Keratinocyte (primary cell): ENCODE results near the gene VEGFA. TPM values are rescaled to one million over a fixed set of nuclear protein-coding genes. Genes with fewer than 3 reads are reported as not detected.

Experiments
- DNase-seq: peaks from one replicate; pipeline ENCODE4 v3.0.0-alpha.2; 2011; ENCODE audit warnings: low read depth, missing footprints, low spot score
- FAIRE-seq: peaks from 2 replicates; lab custom pipeline; 2011; peaks lifted over from hg19 to GRCh38; lab: Jason Lieb, UNC
- H2AFZ ChIP-seq: 2 replicates; pipeline ENCODE4 v1.6.0; 2012; ENCODE audit warnings: low read length, control low read depth, inconsistent platforms; ENCODE audit not compliant: control insufficient read depth
- H3K27ac ChIP-seq: 2 replicates; pipeline ENCODE4 v1.5.1; 2011; ENCODE audit warnings: low read length; ENCODE audit not compliant: control insufficient read depth, insufficient read depth
- H3K27me3 ChIP-seq: 3 replicates; pipeline ENCODE4 v1.6.0; 2011; ENCODE audit warnings: low read length; ENCODE audit not compliant: control insufficient read depth, insufficient read depth; ENCODE audit errors: extremely low read depth
- H3K36me3 ChIP-seq, 2 experiments: 2 replicates in 1 of 2; 3 replicates in 1 of 2; pipeline ENCODE4 v1.5.1; 2011; ENCODE audit warnings: low read length in 2 of 2, mild to moderate bottlenecking in 1 of 2; ENCODE audit not compliant: control insufficient read depth in 2 of 2, insufficient read depth in 2 of 2; ENCODE audit errors: extremely low read depth in 1 of 2
- H3K4me1 ChIP-seq: 3 replicates; pipeline ENCODE4 v1.5.1; 2011; ENCODE audit warnings: low read length; ENCODE audit not compliant: control insufficient read depth, insufficient read depth; ENCODE audit errors: extremely low read depth
- H3K4me2 ChIP-seq: 3 replicates; pipeline ENCODE4 v1.6.0; 2011; ENCODE audit warnings: low read depth, low read length; ENCODE audit not compliant: control insufficient read depth, insufficient read depth; ENCODE audit errors: extremely low read depth
- H3K4me3 ChIP-seq, 3 experiments: fragments of 200-600 bp in 1 of 3; sonication (generic) in 1 of 3; 2 replicates in 2 of 3; 3 replicates in 1 of 3; pipeline ENCODE4 v1.5.1; 2011 to 2016; ENCODE audit warnings: low read length in 3 of 3, mild to moderate bottlenecking in 3 of 3, control low read depth in 2 of 3, inconsistent platforms in 1 of 3, low read depth in 1 of 3, mixed read lengths in 1 of 3, mixed run types in 1 of 3, moderate library complexity in 1 of 3; ENCODE audit not compliant: control insufficient read depth in 2 of 3, insufficient read depth in 2 of 3; ENCODE audit errors: extremely low read depth in 1 of 3
- H3K79me2 ChIP-seq: 2 replicates; pipeline ENCODE4 v1.6.0; 2012; ENCODE audit warnings: low read length; ENCODE audit not compliant: control insufficient read depth, insufficient read depth
- H3K9ac ChIP-seq: 3 replicates; pipeline ENCODE4 v1.6.0; 2011; ENCODE audit warnings: low read length; ENCODE audit not compliant: control insufficient read depth, insufficient read depth; ENCODE audit errors: extremely low read depth
- H3K9me1 ChIP-seq: 3 replicates; pipeline ENCODE4 v1.6.0; 2011; ENCODE audit warnings: low read length; ENCODE audit not compliant: control insufficient read depth, insufficient read depth; ENCODE audit errors: extremely low read depth
- H3K9me3 ChIP-seq: 2 replicates; pipeline ENCODE4 v1.5.1; 2012; ENCODE audit warnings: low read depth, low read length; ENCODE audit not compliant: control insufficient read depth
- H4K20me1 ChIP-seq: 3 replicates; pipeline ENCODE4 v1.6.0; 2011; ENCODE audit warnings: low read length; ENCODE audit not compliant: control insufficient read depth, insufficient read depth; ENCODE audit errors: extremely low read depth
- CTCF ChIP-seq, 3 experiments: IDR thresholded peaks in 1 of 3; conservative IDR thresholded peaks in 1 of 3; optimal IDR thresholded peaks in 1 of 3; 2 replicates in 2 of 3; 3 replicates in 1 of 3; pipeline versions ENCODE3 to v1.5.1; 2011; ENCODE audit warnings: low read length in 3 of 3, mild to moderate bottlenecking in 3 of 3, moderate library complexity in 2 of 3, control low read depth in 1 of 3, inconsistent platforms in 1 of 3; ENCODE audit not compliant: insufficient read depth in 2 of 3; ENCODE audit errors: extremely low read depth in 1 of 3
- EZH2 ChIP-seq: IDR thresholded peaks from one replicate; pipeline ENCODE4 v1.6.1; 2012; ENCODE audit warnings: inconsistent platforms, mild to moderate bottlenecking, low read length, moderate library complexity
- dilution Hi-C: fragments of 300-500 bp; cut with MboI; formaldehyde crosslinking; loops from one replicate; pipeline ENCODE4 v1.7.0; 2020; ENCODE audit warnings: low sequenced_read_pairs; ENCODE audit not compliant: extremely low pct_ligation_motif_present
- polyA plus RNA-seq, 5 experiments: library from polyadenylated mRNA; depleted of rRNA in 3 of 5; stranded (reverse) in 3 of 5; stranded (forward) in 1 of 5; unstranded in 1 of 5; fragments of >200 nt; gene quantifications; 1 replicate in 1 of 5; 2 replicates in 3 of 5; 3 replicates in 1 of 5; pipeline versions ENCODE4 v1.2.1 to v1.2.3, GENCODE V29; 2011 to 2012; ENCODE audit warnings: missing spikeins in 2 of 5, low read depth in 1 of 5, low replicate concordance in 1 of 5

VEGFA gene
- polyA plus RNA-seq, 1 donor (not counting 4 experiments of a cell fraction or from before 2014, with no cell fraction given): 149 TPM

- no peak for DNase-seq
- H3K27ac ChIP-seq: no peak overlapping the region
- no peak overlapping the region for H3K4me2 ChIP-seq
- no peaks in the 10 kb centered on the region for H3K9me3 ChIP-seq
- no peaks in the 10 kb centered on the region for H3K79me2 ChIP-seq
- no peak overlapping the region for H2AFZ ChIP-seq
- no peaks in the 10 kb centered on the region for H3K36me3 ChIP-seq
- H3K4me3 ChIP-seq: no peak overlapping the region
- H3K4me1 ChIP-seq: peaks cover 5% of the 10 kb centered on the region
- TF ChIP-seq EZH2: no peak
- no peak for TF ChIP-seq CTCF (optimal IDR thresholded peaks at IDR 0.05 in 1 of 3, IDR thresholded peaks at IDR 0.05 in 1 of 3, conservative IDR thresholded peaks at IDR 0.05 in 1 of 3; ENCODE audit: extremely low read depth in 1 of 3, insufficient read depth in 2 of 3, low read length in 3 of 3)
- no peak for FAIRE-seq
- peaks cover 30% of the 10 kb centered on the region for H3K27me3 ChIP-seq
- dilution Hi-C loops: no loop called here
- no peak overlapping the region for H3K9ac ChIP-seq
- H3K9me1 ChIP-seq: no peaks in the 10 kb centered on the region
- no peaks in the 10 kb centered on the region for H4K20me1 ChIP-seq
Observed at GRCh38 chr6:43829470-43829869, 59.5 kb downstream of the VEGFA start.

DNA sequence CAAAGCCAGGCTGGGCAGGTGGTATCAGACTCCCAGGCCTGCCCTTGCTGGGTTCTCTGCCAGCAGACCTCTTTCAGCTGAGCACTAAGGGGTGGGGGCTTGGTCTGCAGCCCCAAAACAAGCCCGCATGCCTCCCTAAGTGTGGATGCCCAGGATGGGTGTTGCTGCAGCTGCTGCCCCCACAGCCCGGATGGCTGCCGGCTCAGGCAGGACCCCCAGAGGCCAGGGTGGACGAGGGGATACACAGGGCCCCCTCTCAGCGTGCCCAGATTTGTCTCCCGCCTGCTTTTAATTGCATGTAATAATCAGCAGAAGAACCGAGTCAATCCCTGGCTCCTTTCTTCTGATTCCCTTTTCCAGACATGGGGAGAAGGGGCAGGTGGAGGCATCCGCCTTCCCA, 60.8 kb downstream of the VEGFA start:
- no peaks in the 10 kb centered on the region for H4K20me1 ChIP-seq
- FAIRE-seq: no peak
- no peak overlapping the region for H3K4me2 ChIP-seq
- H3K4me3 ChIP-seq: no peak overlapping the region
- H3K9me3 ChIP-seq: no peaks in the 10 kb centered on the region
- TF ChIP-seq CTCF (optimal IDR thresholded peaks at IDR 0.05 in 1 of 3, IDR thresholded peaks at IDR 0.05 in 1 of 3, conservative IDR thresholded peaks at IDR 0.05 in 1 of 3; ENCODE audit: extremely low read depth in 1 of 3, insufficient read depth in 2 of 3, low read length in 3 of 3): no peak
- TF ChIP-seq EZH2: no peak
- DNase-seq: no peak
- no peaks in the 10 kb centered on the region for H3K9me1 ChIP-seq
- H3K36me3 ChIP-seq: no peaks in the 10 kb centered on the region
- H2AFZ ChIP-seq: no peak overlapping the region
- dilution Hi-C loops: no loop called here
- H3K79me2 ChIP-seq: no peaks in the 10 kb centered on the region
- H3K9ac ChIP-seq: no peak overlapping the region
- no peak overlapping the region for H3K27ac ChIP-seq
- peaks cover 26% of the 10 kb centered on the region for H3K27me3 ChIP-seq
- peaks cover 5% of the 10 kb centered on the region for H3K4me1 ChIP-seq
